Neural cell (in vitro differentiated cells): Measurements from ENCODE around the gene SYP. TPM values are rescaled to one million over a fixed set of nuclear protein-coding genes. Genes with fewer than 3 reads are reported as not detected.

Experiments used
- H2AFZ ChIP-seq: fragments of 200-600, 300-800 bp; sonication (generic), shearing (Covaris generic); 2 replicates; pipeline ENCODE4 v1.6.0; 2014; ENCODE audit warnings: low read depth, mild to moderate bottlenecking, antibody characterized with exemption, low read length, moderate library complexity
- H3F3A ChIP-seq: fragments of 200-600 bp; shearing (Covaris generic); 2 replicates; pipeline ENCODE4 v1.6.1; 2016; ENCODE audit warnings: mild to moderate bottlenecking, moderate library complexity, mixed read lengths, antibody characterized with exemption, low read length; ENCODE audit not compliant: insufficient read depth, poor library complexity, severe bottlenecking
- H3K27ac ChIP-seq: fragments of 200-600, 300-800 bp; sonication (generic), shearing (Covaris generic); 2 replicates; pipeline ENCODE4 v1.5.1; 2014; ENCODE audit warnings: mild to moderate bottlenecking, low read length, moderate library complexity
- H3K27me3 ChIP-seq: fragments of 300-800, 200-600 bp; sonication (generic), shearing (Covaris generic); 2 replicates; pipeline ENCODE4 v1.6.0; 2014; ENCODE audit warnings: mild to moderate bottlenecking, low read depth, low read length, moderate library complexity; ENCODE audit not compliant: insufficient read depth
- H3K36me3 ChIP-seq: fragments of 300-800, 200-600 bp; sonication (generic), shearing (Covaris generic); 2 replicates; pipeline ENCODE4 v1.5.1; 2014; ENCODE audit warnings: mild to moderate bottlenecking, antibody characterized with exemption, low read length, moderate library complexity; ENCODE audit not compliant: insufficient read depth
- H3K4me2 ChIP-seq: fragments of 300-800, 200-600 bp; sonication (generic), shearing (Covaris generic); 2 replicates; pipeline ENCODE4 v1.6.0; 2014; ENCODE audit warnings: mild to moderate bottlenecking, low read length
- H3K4me3 ChIP-seq: fragments of 300-800, 200-600 bp; sonication (generic), shearing (Covaris generic); 2 replicates; pipeline ENCODE4 v1.5.1; 2014; ENCODE audit warnings: mild to moderate bottlenecking, low read length, moderate library complexity
- H3K79me2 ChIP-seq: fragments of 200-600 bp; shearing (Covaris generic); replicated peaks from 2 replicates; pipeline ENCODE4 v1.6.0; 2014; ENCODE audit warnings: mild to moderate bottlenecking, low read length, moderate library complexity; ENCODE audit not compliant: insufficient read depth
- H3K9ac ChIP-seq: fragments of 300-800, 200-600 bp; sonication (generic), shearing (Covaris generic); 2 replicates; pipeline ENCODE4 v1.6.1; 2016; ENCODE audit warnings: mild to moderate bottlenecking, low read length, mixed read lengths
- H3K9me2 ChIP-seq: fragments of 200-600 bp; shearing (Covaris generic); 2 replicates; pipeline ENCODE4 v1.6.1; 2016; ENCODE audit warnings: mild to moderate bottlenecking, low read length, mixed read lengths; ENCODE audit not compliant: insufficient read depth
- H3K9me3 ChIP-seq: fragments of 200-600, 300-800 bp; sonication (generic), shearing (Covaris generic); 2 replicates; pipeline ENCODE4 v1.6.1; 2016; ENCODE audit warnings: mild to moderate bottlenecking, mixed run types, low read length, moderate library complexity, mixed read lengths
- H4K20me1 ChIP-seq: fragments of 200-600 bp; shearing (Covaris generic); 2 replicates; pipeline ENCODE4 v1.6.1; 2016; ENCODE audit warnings: mild to moderate bottlenecking, mixed run types; ENCODE audit not compliant: insufficient read depth
- CTCF ChIP-seq: fragments of 450-650 bp; IDR thresholded peaks from 2 replicates; pipeline ENCODE4 v1.5.1; 2014; ENCODE audit warnings: antibody characterized with exemption, mild to moderate bottlenecking, moderate library complexity; ENCODE audit not compliant: poor library complexity, severe bottlenecking
- EP300 ChIP-seq: fragments of 450-650 bp; conservative IDR thresholded peaks from 2 replicates; pipeline ENCODE4 v1.6.1; 2014; ENCODE audit warnings: antibody characterized with exemption, mild to moderate bottlenecking, moderate library complexity; ENCODE audit not compliant: poor library complexity, severe bottlenecking
- EZH2 ChIP-seq: fragments of 200-600, 300-800 bp; shearing (Covaris generic), sonication (generic); IDR thresholded peaks from 2 replicates; pipeline ENCODE4 v1.6.1; 2014; ENCODE audit warnings: antibody characterized with exemption, low read length, borderline replicate concordance, mild to moderate bottlenecking; ENCODE audit not compliant: insufficient read depth, poor library complexity, severe bottlenecking
- MXI1 ChIP-seq: fragments of 450-650 bp; conservative IDR thresholded peaks from 2 replicates; pipeline ENCODE4 v1.6.1; 2014; ENCODE audit warnings: antibody characterized with exemption, mild to moderate bottlenecking; ENCODE audit not compliant: poor library complexity, severe bottlenecking
- POLR2AphosphoS5 ChIP-seq: IDR thresholded peaks from 2 replicates; pipeline ENCODE4 v1.6.1; 2012
- RAD21 ChIP-seq: fragments of 450-650 bp; conservative IDR thresholded peaks from 2 replicates; pipeline ENCODE4 v1.6.1; 2014; ENCODE audit warnings: antibody characterized with exemption, mild to moderate bottlenecking, moderate library complexity
- REST ChIP-seq: IDR thresholded peaks from 2 replicates; pipeline ENCODE4 v1.6.1; 2012; ENCODE audit warnings: borderline replicate concordance
- SMC3 ChIP-seq: fragments of 450-650 bp; conservative IDR thresholded peaks from 2 replicates; pipeline ENCODE4 v1.6.1; 2014; ENCODE audit warnings: antibody characterized with exemption, mild to moderate bottlenecking, moderate library complexity; ENCODE audit not compliant: poor library complexity
- TAF1 ChIP-seq: IDR thresholded peaks from 2 replicates; pipeline ENCODE4 v1.6.1; 2012; ENCODE audit warnings: low read depth
- polyA plus RNA-seq: library from polyadenylated mRNA; depleted of rRNA; stranded (reverse); fragments of >200 nt; gene quantifications from 2 replicates; pipeline ENCODE4 v1.2.3, GENCODE V29; 2014

SYP gene
- polyA plus RNA-seq, 1 donor from 2014 or later, result 240 TPM

DNA sequence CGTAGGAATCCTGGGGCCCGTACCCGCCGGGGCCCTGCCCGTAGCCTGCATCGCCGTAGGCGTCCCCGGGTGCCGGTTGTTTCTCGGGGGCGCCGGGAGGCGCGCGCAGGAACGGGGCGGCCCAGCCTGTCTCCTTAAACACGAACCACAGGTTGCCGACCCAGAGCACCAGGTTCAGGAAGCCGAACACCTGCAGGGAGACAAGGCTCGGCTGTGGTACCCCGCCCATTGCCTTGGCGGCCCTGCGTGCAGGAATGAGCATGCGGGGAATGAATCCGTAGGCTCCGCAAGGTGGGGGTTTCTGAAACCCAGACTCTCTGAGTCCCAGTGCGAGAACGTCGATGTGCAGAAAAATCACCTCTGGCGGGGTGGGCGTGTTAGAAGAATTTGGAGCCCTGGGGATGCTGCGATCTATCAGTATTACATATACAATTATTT lies 8.4 kb downstream of the SYP start:
- no peak overlapping the region for H2AFZ ChIP-seq
- H3F3A ChIP-seq, result no peaks in the 10 kb centered on the region
- no peaks in the 10 kb centered on the region for H3K9me3 ChIP-seq
- H3K27me3 ChIP-seq, result no peaks in the 10 kb centered on the region
- H3K9ac ChIP-seq, result peak overlapping the region; percentile 70
- peak; percentile 11 for TF ChIP-seq SMC3
- no peak for TF ChIP-seq EZH2
- TF ChIP-seq MXI1, result peak; percentile 19
- H3K27ac ChIP-seq, result peak overlapping the region; percentile 80
- H4K20me1 ChIP-seq, result no peaks in the 10 kb centered on the region
- H3K4me3 ChIP-seq, result peak overlapping the region; percentile 68
- no peaks in the 10 kb centered on the region for H3K36me3 ChIP-seq
- H3K9me2 ChIP-seq, result no peaks in the 10 kb centered on the region
- no peaks in the 10 kb centered on the region for H3K79me2 ChIP-seq
- peak overlapping the region; percentile 30 for H3K4me2 ChIP-seq

DNA sequence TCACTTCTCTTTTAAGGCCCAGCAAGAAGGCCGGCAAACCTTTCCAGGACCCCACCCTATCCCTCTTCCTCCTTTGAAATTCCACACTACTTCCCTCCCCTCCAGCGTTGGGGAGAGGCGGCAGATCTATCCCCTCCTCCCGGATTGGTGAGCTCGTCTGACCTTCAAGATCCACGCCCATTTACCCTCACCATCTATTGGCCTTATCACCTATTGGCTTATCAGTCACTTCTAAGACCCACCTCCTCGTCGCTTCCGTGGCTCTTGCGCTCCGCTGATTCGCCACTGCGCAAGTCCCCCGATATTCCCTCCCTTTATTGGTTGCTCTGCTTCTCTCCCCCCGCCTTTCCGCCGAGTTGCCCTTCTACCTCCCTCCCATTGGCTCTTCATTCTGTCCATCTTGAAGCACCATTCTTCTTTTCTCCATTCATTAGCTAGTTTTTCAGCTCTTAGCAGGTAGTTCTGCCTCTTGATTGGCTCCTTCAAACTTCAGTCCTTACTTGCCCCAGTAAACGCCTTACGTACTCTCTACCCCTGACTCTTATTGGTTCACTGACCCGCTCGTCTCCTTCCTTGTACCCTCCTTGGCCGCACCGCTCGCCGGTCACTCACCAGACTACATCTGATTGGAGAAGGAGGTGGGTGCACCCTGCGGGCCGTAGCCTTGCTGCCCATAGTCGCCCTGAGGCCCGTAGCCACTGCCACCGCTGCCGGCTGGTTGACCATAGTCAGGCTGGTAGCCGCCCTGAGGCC lies 9.0 kb downstream of the SYP start:
- no peaks in the 10 kb centered on the region for H3K9me3 ChIP-seq
- no peaks in the 10 kb centered on the region for H3K36me3 ChIP-seq
- H3K9ac ChIP-seq, result peak overlapping the region; percentile 70
- peak overlapping the region; percentile 30 for H3K4me2 ChIP-seq
- H2AFZ ChIP-seq, result no peak overlapping the region
- H3K9me2 ChIP-seq, result no peaks in the 10 kb centered on the region
- peak overlapping the region; percentile 68 for H3K4me3 ChIP-seq
- TF ChIP-seq MXI1, result no peak
- TF ChIP-seq EZH2, result no peak
- TF ChIP-seq POLR2AphosphoS5, result peak; percentile 50
- TF ChIP-seq TAF1, result peak; percentile 26
- H3K27ac ChIP-seq, result peak overlapping the region; percentile 80
- H3K79me2 ChIP-seq, result no peaks in the 10 kb centered on the region
- no peaks in the 10 kb centered on the region for H3K27me3 ChIP-seq
- no peaks in the 10 kb centered on the region for H4K20me1 ChIP-seq
- H3F3A ChIP-seq, result no peaks in the 10 kb centered on the region

GRCh38 chrX:49189606-49190005 lies 10.4 kb downstream of the SYP start:
- Histone ChIP-seq H3F3A (no peaks in the 10 kb centered on the region), H3K4me2 (no peak overlapping the region), H3K27ac (no peak overlapping the region)

More at GRCh38 chrX:49189606-49190005, 10.4 kb downstream of the SYP start:
- Histone ChIP-seq H3K36me3 (no peaks in the 10 kb centered on the region), H3K4me3 (no peak overlapping the region), H2AFZ (no peak overlapping the region), H3K27me3 (no peaks in the 10 kb centered on the region), H3K9me3 (no peaks in the 10 kb centered on the region), H3K9me2 (no peaks in the 10 kb centered on the region), H3K9ac (no peak overlapping the region), H3K79me2 (no peaks in the 10 kb centered on the region), H4K20me1 (no peaks in the 10 kb centered on the region)
- TF ChIP-seq POLR2AphosphoS5 (no peak), TAF1 (no peak), EP300 (no peak), MXI1 (no peak), SMC3 (no peak), REST (no peak), EZH2 (no peak), CTCF (no peak), RAD21 (no peak)
